Central memory CD8-positive, alpha-beta T cell (primary cell): ENCODE measurements around the gene RIC3.
A peak's percentile ranks its signal among the peaks of the same experiment; 100 is the strongest.

ENCODE experiments used
- ATAC-seq: fragments of 150-1000 bp; cut with Tn5 transposase; replicated peaks from 2 replicates; pipeline ENCODE4 v1.10.0; 2022; ENCODE audit warnings: mild to moderate bottlenecking, moderate FRiP score, moderate number of reproducible peaks; ENCODE audit not compliant: poor library complexity, severe bottlenecking; ENCODE audit errors: extremely low read depth
- DNase-seq, 2 donors: peaks; one replicate each; pipeline ENCODE4 v3.0.0; 2021; ENCODE audit warnings: low spot score in 2 of 2
- H3K27ac Mint-ChIP-seq: one replicate; pipeline ENCODE4 v1.8.0; 2022; ENCODE audit warnings: low read depth, mild to moderate bottlenecking, moderate library complexity, mixed read lengths
- H3K27me3 Mint-ChIP-seq: one replicate; pipeline ENCODE4 v1.8.0; 2022; ENCODE audit warnings: mixed read lengths
- H3K36me3 Mint-ChIP-seq: one replicate; pipeline ENCODE4 v1.8.0; 2022; ENCODE audit warnings: mild to moderate bottlenecking, moderate library complexity, mixed read lengths; ENCODE audit not compliant: insufficient read depth
- H3K4me1 Mint-ChIP-seq: one replicate; pipeline ENCODE4 v1.8.0; 2022; ENCODE audit warnings: mixed read lengths
- H3K4me3 Mint-ChIP-seq: one replicate; pipeline ENCODE4 v1.8.0; 2022; ENCODE audit warnings: mild to moderate bottlenecking, moderate library complexity, mixed read lengths
- H3K9me3 Mint-ChIP-seq: one replicate; pipeline ENCODE4 v1.8.0; 2022; ENCODE audit warnings: mixed read lengths

The RIC3 gene

DNA sequence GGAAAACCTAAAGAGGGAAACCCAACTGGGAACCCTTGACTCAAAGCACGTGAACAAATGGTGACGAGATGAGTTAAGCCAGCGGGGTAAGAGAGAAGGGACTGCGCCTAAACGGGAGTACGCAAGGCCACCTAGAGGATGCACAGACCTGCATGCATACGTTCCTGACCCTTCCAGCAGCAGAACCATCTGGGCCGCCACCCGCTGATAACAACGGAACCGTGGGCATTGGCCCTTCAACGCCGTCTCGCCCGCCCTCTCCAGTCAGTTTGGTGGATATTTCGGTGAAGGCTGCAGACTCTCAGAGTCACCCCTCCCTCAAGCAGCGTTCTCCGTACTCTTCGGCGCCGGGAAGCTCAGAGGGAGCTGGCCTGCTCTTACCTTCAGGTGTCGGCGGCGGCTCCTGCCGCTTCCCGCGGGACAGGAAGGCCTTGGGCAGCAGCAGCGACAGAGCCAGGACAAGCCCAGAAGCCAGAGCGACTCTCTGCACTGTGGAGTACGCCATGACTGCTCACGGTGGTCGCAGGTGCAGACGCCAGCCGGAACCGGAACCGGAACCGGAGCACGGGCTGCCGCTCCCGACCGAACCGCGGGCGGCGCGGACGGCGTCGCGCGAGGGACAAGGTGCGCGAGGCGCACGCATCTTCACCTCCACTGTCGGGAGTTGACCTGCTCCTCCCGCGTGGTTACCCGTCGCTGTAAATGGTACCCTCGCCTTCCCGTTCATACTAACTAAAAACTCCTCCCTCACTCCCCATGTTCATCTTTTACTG lies at the start of gene RIC3:
RIC3 (minus strand) TSS at position 541 of the 773 bp plus-strand sequence; CDS start at position 505, 36 bp downstream.
- peaks cover 8% of the 10 kb centered on the region for H3K4me1 Mint-ChIP-seq
- H3K9me3 Mint-ChIP-seq, result no peaks in the 10 kb centered on the region
- DNase-seq (no peak), ATAC-seq (peak; percentile 56)
- H3K27me3 Mint-ChIP-seq, result peaks cover 49% of the 10 kb centered on the region
- H3K36me3 Mint-ChIP-seq, result peaks cover 4% of the 10 kb centered on the region
- peak within 1 kb of the TSS; percentile 76 for H3K4me3 Mint-ChIP-seq
- peak within 1 kb of the TSS; percentile 42 for H3K27ac Mint-ChIP-seq

- Mint-ChIP-seq H3K27ac (no peak overlapping the region), H3K27me3 (peaks cover 28% of the 10 kb centered on the region), H3K36me3 (no peaks in the 10 kb centered on the region), H3K4me3 (no peak overlapping the region), H3K9me3 (no peaks in the 10 kb centered on the region), H3K4me1 (no peaks in the 10 kb centered on the region)
- DNase-seq (no peak), ATAC-seq (no peak)
Observed at GRCh38 chr11:8218409-8218808, 49.6 kb upstream of the RIC3 start.

GRCh38 chr11:8217926-8218325 lies 49.1 kb upstream of the RIC3 start:
- ATAC-seq (no peak), DNase-seq (no peak)
- Mint-ChIP-seq H3K27me3 (peaks cover 30% of the 10 kb centered on the region), H3K36me3 (no peaks in the 10 kb centered on the region), H3K27ac (no peak overlapping the region), H3K9me3 (no peaks in the 10 kb centered on the region), H3K4me1 (no peaks in the 10 kb centered on the region), H3K4me3 (no peak overlapping the region)

- no peak overlapping the region for H3K27ac Mint-ChIP-seq
- DNase-seq (no peak), ATAC-seq (no peak)
- no peaks in the 10 kb centered on the region for H3K9me3 Mint-ChIP-seq
- peaks cover 22% of the 10 kb centered on the region for H3K27me3 Mint-ChIP-seq
- no peak overlapping the region for H3K4me3 Mint-ChIP-seq
- no peaks in the 10 kb centered on the region for H3K4me1 Mint-ChIP-seq
- no peaks in the 10 kb centered on the region for H3K36me3 Mint-ChIP-seq
Observed at GRCh38 chr11:8217136-8217535, 48.3 kb upstream of the RIC3 start.

DNA sequence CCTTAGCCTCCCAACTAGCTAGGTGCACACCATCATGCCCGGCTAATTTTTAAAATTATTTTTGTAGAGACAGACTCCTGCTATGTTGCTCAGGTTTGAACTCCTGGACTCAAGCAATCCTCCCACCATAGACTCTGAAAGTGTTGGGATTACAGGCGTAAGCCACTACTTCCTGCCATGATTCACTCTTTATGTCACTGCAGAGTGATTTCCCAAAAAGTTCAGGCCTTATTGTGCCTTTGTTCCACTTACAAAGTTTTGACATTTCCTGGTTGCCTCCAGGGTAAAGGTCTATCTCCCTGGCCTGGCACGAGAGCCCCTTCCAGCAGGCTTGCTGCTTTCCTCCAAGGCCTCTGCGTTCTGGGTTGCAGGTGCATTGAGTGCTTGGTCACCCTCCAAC lies 44.6 kb upstream of the RIC3 start:
- no peak for DNase-seq
- no peaks in the 10 kb centered on the region for H3K36me3 Mint-ChIP-seq
- H3K27ac Mint-ChIP-seq, result no peak overlapping the region
- no peak for ATAC-seq
- peaks cover 44% of the 10 kb centered on the region for H3K27me3 Mint-ChIP-seq
- no peak overlapping the region for H3K4me3 Mint-ChIP-seq
- H3K9me3 Mint-ChIP-seq, result no peaks in the 10 kb centered on the region
- H3K4me1 Mint-ChIP-seq, result no peaks in the 10 kb centered on the region

- H3K27ac Mint-ChIP-seq, result peak overlapping the region; percentile 20
- peak in 1 of 2 donors; percentile 23 for DNase-seq
- no peak for ATAC-seq
- peaks cover 75% of the 10 kb centered on the region for H3K27me3 Mint-ChIP-seq
- no peak overlapping the region for H3K4me3 Mint-ChIP-seq
- H3K4me1 Mint-ChIP-seq, result peaks cover 7% of the 10 kb centered on the region
- H3K36me3 Mint-ChIP-seq, result peaks cover 2% of the 10 kb centered on the region
- H3K9me3 Mint-ChIP-seq, result no peaks in the 10 kb centered on the region
Observed at GRCh38 chr11:8209208-8209807, 40.5 kb upstream of the RIC3 start.

GRCh38 chr11:8207080-8208000 lies 38.5 kb upstream of the RIC3 start:
- Mint-ChIP-seq H3K27ac (no peak overlapping the region), H3K27me3 (peaks cover 84% of the 10 kb centered on the region), H3K4me1 (peaks cover 7% of the 10 kb centered on the region), H3K4me3 (peak overlapping the region; percentile 10), H3K9me3 (no peaks in the 10 kb centered on the region), H3K36me3 (peaks cover 2% of the 10 kb centered on the region)
- ATAC-seq, result no peak
- DNase-seq, result no peak

DNA sequence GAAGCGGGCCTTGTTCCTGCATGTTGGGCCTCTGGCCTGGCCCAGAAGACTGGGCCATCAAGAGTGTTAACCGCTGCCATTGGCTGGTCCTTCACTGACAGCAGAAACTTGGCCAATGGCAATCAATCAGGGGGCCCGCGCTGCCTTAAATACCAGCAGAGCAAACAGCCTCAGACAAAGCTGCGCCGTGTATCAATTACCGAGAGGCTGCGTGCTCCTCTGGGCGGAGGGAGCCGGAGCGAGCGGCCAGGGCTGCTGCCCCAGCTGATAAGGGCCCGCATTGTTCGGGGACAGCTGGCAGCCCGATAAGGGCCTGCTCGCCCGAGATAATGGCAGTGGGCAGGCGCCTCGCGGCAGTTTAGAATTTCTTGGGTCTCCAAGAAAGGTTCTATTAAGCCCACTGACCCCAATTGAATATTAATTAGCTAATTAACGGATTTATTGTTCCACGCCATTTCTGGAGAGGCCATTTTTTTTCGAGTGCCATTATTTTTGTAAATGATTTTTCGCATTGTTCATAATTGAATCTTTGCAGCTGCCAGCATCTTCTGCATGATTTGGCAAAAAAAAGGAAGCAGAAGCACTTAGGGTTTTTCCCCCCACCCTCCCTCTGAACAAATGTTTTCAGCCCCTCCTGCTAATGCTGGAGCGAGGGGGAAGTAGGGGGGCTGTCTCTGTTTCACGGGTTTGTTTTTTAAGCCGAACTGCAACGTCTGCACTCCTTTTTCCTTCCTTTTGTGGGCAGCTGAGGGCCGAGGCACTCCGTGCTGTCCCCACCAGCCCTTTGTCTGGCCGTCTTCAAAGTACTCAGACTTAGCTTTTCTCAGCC lies 37.6 kb upstream of the RIC3 start:
- H3K27me3 Mint-ChIP-seq, result peaks cover 85% of the 10 kb centered on the region
- peak overlapping the region; percentile 10 for H3K4me3 Mint-ChIP-seq
- no peaks in the 10 kb centered on the region for H3K9me3 Mint-ChIP-seq
- H3K36me3 Mint-ChIP-seq, result peaks cover 2% of the 10 kb centered on the region
- no peak for ATAC-seq
- peaks cover 7% of the 10 kb centered on the region for H3K4me1 Mint-ChIP-seq
- no peak overlapping the region for H3K27ac Mint-ChIP-seq
- DNase-seq, result no peak

GRCh38 chr11:8205566-8205965 lies 36.7 kb upstream of the RIC3 start:
- DNase-seq (no peak), ATAC-seq (no peak)
- Mint-ChIP-seq H3K9me3 (no peaks in the 10 kb centered on the region), H3K27ac (no peak overlapping the region), H3K36me3 (peaks cover 2% of the 10 kb centered on the region), H3K4me3 (no peak overlapping the region), H3K4me1 (peaks cover 7% of the 10 kb centered on the region), H3K27me3 (peaks cover 79% of the 10 kb centered on the region)

- Mint-ChIP-seq H3K27ac (no peak overlapping the region), H3K4me3 (no peak overlapping the region), H3K4me1 (peaks cover 7% of the 10 kb centered on the region), H3K36me3 (peaks cover 2% of the 10 kb centered on the region), H3K27me3 (peaks cover 78% of the 10 kb centered on the region), H3K9me3 (no peaks in the 10 kb centered on the region)
- DNase-seq (no peak), ATAC-seq (no peak)
Observed at GRCh38 chr11:8204596-8204995, 35.8 kb upstream of the RIC3 start.

- H3K27me3 Mint-ChIP-seq, result peaks cover 78% of the 10 kb centered on the region
Observed at GRCh38 chr11:8204025-8204424, 35.2 kb upstream of the RIC3 start.

GRCh38 chr11:8203414-8203715 lies 34.5 kb upstream of the RIC3 start:
- H3K4me3 Mint-ChIP-seq, result no peak overlapping the region
- H3K4me1 Mint-ChIP-seq, result peaks cover 7% of the 10 kb centered on the region
- H3K9me3 Mint-ChIP-seq, result no peaks in the 10 kb centered on the region
- H3K27me3 Mint-ChIP-seq, result peaks cover 77% of the 10 kb centered on the region
- no peak for DNase-seq
- H3K27ac Mint-ChIP-seq, result no peak overlapping the region
- ATAC-seq, result no peak
- H3K36me3 Mint-ChIP-seq, result peaks cover 2% of the 10 kb centered on the region

More at GRCh38 chr11:8204025-8204424, 35.2 kb upstream of the RIC3 start:
- no peak for DNase-seq
- Mint-ChIP-seq H3K9me3 (no peaks in the 10 kb centered on the region), H3K4me3 (no peak overlapping the region), H3K4me1 (peaks cover 7% of the 10 kb centered on the region), H3K27ac (no peak overlapping the region), H3K36me3 (peaks cover 2% of the 10 kb centered on the region)
- ATAC-seq, result no peak
